NK-92 (cell line): ENCODE data around the gene NF2.

ENCODE experiments used
- DNase-seq: peaks from one replicate; lab custom pipeline; 2025; ENCODE audit not compliant: unreplicated experiment; lab: John Stamatoyannopoulos, UW

The NF2 gene

GRCh38 chr22:29661336-29661735 is 57.9 kb downstream of the NF2 start:
- no peak for DNase-seq

DNA sequence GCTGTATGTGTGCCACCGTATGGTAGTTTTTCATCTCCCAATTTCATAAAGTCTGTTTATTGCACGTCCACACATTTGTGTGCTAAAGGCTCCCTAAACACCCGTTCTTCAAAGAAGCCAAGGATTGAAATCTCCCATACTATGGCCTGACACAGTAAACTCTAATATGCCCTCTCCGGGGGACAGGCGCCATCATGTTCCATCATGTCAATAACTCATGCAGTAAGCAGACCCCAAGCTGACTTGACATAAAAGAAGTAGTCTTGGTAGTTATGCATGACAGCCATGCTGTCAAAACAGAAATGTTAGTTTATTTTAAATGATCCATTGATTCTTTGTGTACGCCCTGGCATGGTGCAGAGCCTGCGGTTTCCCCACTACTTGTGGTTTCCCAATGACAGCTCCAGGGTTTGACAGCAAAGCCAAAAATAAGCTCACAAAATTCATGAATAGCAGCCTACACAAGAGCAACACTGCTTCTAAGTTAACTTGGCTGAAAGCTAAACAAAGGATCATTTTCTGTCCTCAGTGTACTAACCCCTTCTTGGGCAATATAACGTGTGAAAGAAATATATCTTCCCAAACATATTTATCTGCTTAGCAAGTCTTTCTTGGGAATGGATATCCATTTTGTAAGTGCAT is 59.9 kb downstream of the NF2 start:
- no peak for DNase-seq

DNA sequence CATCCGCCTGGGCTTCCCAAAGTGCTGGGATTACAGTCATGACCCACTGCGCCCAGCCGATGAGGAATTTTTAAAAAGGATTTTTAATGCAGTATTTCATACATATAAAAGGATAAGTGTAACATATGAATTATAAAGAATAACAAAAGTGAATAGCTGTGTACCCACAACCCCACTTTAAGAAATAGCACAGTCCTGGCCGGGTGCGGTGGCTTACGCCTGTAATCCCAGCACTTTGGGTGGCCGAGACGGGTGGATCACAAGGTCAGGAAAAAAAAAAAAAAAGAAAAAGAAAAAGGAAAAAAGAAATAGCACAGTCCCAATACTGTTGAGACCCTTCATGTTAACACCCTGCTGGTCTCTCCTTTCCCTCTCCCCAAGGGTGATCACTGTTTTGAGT is 62.1 kb downstream of the NF2 start:
- DNase-seq: no peak

DNA sequence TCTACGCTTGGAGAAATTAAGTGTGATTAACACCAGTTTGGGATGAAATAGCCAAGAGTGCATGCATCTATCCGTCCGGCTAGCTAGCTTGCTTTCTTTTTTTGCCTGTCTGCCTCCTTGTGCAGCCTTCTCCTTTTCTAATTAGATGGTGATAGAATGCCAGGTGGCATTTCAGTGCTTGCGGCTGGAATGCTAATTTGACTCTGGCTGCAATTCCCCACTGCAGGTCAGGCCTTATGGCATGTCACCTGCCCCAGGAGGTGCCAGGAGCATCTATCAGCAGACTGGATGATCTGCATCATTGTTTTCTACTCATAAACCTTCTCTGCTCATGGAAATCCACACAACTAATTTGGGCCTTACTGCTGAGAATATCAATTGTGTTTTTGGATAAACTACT is 65.2 kb downstream of the NF2 start:
- DNase-seq: no peak

DNA sequence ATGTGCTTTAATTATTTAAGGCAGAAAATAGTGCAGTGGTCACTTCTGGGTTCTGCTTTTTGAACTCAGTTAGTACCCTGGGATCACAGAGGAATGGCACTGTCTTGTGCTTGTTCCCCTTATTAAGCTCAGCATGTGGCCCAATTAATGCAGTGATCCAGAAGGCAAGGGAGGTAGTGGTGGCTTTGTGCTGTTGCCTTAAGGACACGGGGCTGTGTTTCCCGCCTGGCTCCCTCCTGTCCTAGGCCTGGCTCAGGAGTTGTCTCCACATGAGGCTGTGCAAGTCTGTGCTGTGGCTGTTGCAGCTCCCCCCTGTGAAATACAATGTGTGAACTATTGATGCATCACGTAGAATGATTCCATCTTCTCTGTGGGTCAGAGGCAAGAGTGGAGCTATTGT is 67.2 kb downstream of the NF2 start:
- DNase-seq: no peak

- no peak for DNase-seq
These were observed 70.1 kb downstream of the NF2 start for GRCh38 chr22:29673361-29674066.

DNA sequence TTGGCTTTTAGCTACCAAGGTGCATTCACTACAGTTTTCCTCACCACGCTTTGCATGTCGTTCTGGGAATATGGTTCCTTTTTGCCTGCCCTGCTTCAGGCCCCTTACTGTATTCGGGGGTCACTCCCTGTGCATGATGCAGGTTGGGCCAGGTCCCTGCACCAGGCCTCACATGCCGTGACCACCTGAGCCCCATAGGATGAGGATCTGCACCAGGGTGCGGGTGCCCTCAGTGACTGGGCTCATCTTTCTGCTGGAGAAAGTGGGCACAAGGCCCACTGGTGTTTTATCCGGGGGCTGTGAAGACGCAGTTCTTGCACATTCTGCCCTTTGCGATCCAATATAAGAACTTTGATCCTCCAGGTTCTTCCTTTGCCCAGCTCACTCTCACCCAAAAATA is 70.7 kb downstream of the NF2 start:
- DNase-seq: no peak

DNA sequence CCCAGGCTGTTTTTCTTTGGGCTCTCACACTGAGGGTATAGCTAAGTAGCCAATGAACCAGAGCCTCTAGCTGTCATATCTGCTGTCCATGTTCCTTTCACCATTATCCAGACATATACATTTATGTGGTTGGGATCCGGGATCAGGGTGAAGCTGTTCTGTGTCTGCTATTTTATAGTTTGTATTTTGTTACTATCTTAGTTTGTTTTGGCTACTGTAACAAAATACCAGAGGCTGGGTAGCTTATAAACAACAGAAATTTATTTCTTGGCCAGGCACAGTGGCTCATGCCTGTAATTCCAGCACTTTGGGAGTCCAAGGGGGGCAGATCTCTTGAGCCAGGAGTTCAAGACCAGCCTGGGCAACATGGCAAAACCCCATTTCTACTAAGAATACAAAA is 75.9 kb downstream of the NF2 start:
- DNase-seq: no peak

DNA sequence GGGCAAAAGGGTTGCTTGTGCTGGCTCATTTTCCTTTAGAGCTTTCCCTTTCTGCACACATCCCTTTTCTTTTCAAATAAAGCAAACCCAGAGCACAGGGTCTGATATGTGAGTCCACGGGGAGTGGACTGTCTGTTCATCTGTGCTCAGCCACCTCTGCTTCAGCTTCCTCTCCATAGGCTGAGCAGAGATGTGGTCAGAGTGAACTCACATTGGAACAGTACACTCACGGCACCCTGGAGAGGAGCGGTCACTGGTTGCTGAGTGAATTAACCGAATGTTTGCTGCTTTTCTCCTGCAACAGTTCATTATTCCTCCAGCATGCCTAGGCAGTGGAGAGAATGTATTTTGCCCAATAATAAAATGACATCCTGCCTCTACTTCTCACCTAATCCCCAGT is 80.1 kb downstream of the NF2 start:
- no peak for DNase-seq

DNA sequence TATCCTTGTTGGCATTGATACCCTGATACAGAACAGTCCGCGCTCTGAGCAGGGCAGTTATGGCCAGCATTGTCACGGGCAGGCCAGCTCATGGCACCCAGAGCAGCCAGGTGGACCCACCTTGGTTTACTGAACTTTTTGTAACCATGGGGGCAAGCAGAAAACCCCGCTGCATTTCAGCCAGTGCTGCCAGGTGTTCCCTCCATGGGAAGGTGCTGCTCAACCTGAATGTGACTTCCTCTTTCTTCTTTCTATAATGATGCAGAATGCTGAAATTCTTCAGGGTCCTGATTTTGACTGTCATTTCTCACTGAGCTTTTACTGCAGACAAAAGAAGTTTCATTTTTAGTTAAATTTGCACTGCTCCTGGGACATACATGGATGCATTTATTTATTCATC is 80.8 kb downstream of the NF2 start:
- DNase-seq: no peak

- no peak for DNase-seq
These were observed 85.9 kb downstream of the NF2 start for GRCh38 chr22:29689206-29689879.

- no peak for DNase-seq
These were observed 86.4 kb downstream of the NF2 start for GRCh38 chr22:29689880-29690213.

GRCh38 chr22:29690476-29690875 is 87.0 kb downstream of the NF2 start:
- no peak for DNase-seq

GRCh38 chr22:29691636-29692326 is 88.3 kb downstream of the NF2 start:
- no peak for DNase-seq

GRCh38 chr22:29692327-29692640 is 88.9 kb downstream of the NF2 start:
- DNase-seq: no peak

- DNase-seq: no peak
These were observed 89.7 kb downstream of the NF2 start for GRCh38 chr22:29693161-29693560.

DNA sequence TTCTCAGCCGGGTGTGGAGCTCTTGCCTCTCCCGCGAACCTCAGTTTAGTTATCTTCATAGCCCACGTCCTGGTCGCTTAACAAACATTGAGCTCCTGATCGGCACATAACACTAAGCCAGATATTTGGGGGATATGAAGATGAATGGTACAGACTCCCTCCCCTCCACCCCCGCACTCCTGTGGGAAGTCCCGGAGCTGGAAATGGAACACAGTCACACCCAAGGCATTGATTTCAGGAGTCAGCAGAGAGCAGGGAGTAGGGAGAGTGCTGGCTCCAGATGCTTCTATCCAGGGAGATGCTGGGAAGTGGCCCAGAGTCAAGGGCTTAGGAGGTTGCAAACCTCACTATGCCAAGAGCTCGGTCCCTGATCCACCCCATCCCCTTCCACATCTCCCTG is 90.2 kb downstream of the NF2 start:
- DNase-seq: no peak

DNA sequence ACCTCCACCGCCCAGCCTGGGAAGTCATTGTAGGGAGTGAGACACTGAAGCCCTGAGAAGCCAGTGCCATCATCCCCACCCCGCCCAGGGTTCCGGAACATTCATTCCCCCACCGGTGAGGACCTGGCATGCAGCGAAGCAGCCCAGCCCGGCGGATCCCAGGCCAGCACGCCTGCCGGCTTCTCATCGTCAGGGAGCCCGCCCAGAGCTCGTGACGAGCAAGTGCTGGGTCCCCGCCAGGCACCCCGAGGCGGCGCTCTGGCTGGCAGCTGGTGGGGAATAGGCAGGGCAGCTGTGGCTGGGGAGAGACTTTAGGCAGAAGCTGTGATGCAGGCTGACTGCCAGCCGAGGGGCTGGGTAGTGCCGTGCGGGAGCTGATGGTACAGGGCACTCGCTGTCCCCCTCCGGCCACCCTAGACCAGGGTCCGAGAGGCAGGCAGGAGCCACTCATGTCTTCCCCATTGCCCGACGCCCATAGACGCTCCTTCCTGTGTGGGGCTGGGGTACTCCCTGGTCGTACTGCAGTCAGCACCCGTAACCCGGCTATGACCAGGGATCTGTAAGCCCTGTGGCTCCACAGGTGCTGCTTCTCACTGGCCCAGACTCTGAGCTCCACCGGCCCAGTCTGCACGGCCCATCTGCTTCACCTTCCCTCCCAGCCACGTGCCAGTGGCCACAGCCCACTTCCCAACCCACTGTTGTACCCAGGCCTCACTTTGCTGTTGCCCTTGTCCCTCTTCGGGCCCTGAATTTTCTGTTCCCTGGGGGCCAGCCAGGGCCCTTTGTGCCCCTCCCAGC is 91.9 kb downstream of the NF2 start:
- no peak for DNase-seq

- DNase-seq: no peak
These were observed 94.6 kb downstream of the NF2 start for GRCh38 chr22:29697853-29698598.

DNA sequence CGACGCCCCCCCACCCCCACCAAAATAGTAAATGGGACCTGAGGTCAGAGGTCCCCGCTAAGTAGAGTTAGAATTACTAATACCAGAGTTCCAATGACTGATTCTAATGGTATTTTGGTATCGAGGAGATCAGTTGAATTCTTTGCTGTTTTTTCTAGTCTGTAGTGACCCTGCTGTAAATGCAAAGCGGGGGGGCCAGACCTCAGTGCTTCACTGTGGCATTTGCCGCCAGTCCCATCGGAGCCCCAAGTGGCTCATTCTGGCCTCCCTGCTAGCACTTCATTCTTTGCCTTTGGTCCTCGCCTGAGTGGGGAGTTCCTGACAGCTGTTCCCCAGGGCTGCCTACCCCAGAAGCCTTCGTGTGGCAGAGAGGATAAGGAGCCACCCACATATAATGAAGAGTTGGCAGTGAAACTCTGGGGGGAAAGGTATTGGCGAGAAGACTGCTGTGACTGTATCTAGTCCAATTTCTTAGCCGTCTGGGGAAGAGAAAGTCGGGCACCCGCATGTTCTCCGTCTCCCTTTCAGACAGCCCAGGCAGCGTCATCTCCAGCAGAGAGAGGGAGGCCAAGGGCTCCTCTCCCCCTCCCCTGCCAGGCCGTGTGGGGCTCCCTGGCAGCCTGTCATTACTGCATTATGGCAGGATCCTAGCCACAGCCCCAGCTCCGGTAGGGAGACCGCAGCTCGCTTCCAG is 96.9 kb downstream of the NF2 start:
- DNase-seq: no peak
